LNCAP (cell line): Measurements from ENCODE around the gene KIFC1.

ENCODE experiments used
- TF ChIP-seq, protein P1 (sequence below): fragments of 450-650 bp; IDR thresholded peaks from 2 replicates; pipeline ENCODE4 v1.5.1; 2017; ENCODE audit warnings: mild to moderate bottlenecking

The KIFC1 gene

DNA sequence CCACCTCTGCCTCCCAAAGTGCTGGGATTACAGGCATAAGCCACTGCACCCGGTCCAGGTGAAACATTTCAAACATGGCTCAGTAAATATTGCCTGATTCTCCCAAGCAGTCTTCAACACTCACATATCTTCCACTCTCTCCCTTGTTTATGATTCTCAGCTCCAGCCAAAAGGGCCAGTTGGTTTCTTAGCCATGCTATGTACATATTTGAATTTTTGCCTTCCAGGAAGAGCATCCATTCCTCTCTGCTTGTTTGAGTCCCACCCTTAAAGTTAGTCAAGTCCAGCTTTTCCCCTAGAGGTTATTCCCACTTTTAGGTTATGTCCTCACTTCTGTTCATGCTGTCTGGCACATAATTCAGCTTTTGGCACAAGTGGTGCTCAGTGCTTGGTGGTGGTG lies 5.9 kb downstream of the KIFC1 start:
- TF ChIP-seq, protein P1, sequence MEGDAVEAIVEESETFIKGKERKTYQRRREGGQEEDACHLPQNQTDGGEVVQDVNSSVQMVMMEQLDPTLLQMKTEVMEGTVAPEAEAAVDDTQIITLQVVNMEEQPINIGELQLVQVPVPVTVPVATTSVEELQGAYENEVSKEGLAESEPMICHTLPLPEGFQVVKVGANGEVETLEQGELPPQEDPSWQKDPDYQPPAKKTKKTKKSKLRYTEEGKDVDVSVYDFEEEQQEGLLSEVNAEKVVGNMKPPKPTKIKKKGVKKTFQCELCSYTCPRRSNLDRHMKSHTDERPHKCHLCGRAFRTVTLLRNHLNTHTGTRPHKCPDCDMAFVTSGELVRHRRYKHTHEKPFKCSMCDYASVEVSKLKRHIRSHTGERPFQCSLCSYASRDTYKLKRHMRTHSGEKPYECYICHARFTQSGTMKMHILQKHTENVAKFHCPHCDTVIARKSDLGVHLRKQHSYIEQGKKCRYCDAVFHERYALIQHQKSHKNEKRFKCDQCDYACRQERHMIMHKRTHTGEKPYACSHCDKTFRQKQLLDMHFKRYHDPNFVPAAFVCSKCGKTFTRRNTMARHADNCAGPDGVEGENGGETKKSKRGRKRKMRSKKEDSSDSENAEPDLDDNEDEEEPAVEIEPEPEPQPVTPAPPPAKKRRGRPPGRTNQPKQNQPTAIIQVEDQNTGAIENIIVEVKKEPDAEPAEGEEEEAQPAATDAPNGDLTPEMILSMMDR = no peak

DNA sequence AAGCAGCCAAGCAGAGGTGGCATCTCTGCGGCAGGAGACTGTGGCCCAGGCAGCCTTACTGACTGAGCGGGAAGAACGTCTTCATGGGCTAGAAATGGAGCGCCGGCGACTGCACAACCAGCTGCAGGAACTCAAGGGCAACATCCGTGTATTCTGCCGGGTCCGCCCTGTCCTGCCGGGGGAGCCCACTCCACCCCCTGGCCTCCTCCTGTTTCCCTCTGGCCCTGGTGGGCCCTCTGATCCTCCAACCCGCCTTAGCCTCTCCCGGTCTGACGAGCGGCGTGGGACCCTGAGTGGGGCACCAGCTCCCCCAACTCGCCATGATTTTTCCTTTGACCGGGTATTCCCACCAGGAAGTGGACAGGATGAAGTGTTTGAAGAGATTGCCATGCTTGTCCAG lies 13.3 kb downstream of the KIFC1 start:
- TF ChIP-seq, protein P1 = no peak

DNA sequence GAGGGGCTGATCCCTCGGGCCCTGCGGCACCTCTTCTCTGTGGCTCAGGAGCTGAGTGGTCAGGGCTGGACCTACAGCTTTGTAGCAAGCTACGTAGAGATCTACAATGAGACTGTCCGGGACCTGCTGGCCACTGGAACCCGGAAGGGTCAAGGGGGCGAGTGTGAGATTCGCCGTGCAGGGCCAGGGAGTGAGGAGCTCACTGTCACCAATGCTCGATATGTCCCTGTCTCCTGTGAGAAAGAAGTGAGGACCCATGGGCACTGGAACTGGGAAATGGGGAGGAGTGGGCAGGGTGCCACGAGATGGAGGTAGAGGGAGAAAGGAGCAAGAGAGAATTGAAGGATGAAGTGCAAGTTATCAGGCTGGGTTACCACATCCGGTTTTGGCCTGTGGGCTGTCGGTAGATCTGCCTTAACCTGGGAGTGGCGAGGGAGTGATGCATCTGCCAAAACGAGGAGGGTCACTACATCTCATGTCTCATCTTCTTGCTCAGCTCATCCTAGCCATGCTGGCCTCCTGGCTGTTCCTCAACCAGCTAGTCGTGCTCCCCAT lies 13.8 kb downstream of the KIFC1 start:
- TF ChIP-seq, protein P1 = no peak

DNA sequence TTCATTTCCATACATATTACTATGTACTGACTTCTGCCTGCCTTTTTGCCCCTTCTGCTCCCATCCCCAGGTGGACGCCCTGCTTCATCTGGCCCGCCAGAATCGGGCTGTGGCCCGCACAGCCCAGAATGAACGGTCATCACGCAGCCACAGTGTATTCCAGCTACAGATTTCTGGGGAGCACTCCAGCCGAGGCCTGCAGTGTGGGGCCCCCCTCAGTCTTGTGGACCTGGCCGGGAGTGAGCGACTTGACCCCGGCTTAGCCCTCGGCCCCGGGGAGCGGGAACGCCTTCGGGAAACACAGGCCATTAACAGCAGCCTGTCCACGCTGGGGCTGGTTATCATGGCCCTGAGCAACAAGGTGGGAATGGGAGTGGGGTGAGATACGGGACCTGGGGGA lies 14.5 kb downstream of the KIFC1 start:
- TF ChIP-seq, protein P1 = no peak

DNA sequence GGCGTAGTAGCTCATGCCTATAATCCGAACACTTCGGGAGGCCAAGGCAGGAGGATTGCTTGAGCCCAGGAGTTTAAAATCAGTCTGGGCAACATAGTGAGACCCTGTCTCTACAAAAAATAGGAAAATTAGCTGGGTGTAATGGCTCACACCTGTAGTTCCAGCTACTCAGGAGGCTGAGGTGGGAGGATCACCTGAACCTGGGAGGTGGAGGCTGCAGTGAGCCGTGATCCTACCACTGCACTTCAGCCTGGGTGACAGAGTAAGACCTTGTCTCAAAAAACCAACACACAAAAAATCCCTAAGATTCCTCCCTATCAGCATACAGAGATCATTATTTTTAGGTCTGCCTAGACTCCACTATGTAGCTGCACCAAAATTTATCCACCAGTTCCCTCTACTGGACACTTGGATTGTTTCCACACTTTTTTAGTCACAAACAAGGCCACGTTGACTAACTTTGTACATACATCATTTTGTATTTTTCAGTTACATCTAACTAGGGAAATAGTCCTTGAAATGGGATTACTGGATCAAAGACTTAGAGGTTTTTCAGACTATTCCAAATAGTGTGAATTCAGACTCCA lies 15.6 kb downstream of the KIFC1 start:
- TF ChIP-seq, protein P1 = no peak

DNA sequence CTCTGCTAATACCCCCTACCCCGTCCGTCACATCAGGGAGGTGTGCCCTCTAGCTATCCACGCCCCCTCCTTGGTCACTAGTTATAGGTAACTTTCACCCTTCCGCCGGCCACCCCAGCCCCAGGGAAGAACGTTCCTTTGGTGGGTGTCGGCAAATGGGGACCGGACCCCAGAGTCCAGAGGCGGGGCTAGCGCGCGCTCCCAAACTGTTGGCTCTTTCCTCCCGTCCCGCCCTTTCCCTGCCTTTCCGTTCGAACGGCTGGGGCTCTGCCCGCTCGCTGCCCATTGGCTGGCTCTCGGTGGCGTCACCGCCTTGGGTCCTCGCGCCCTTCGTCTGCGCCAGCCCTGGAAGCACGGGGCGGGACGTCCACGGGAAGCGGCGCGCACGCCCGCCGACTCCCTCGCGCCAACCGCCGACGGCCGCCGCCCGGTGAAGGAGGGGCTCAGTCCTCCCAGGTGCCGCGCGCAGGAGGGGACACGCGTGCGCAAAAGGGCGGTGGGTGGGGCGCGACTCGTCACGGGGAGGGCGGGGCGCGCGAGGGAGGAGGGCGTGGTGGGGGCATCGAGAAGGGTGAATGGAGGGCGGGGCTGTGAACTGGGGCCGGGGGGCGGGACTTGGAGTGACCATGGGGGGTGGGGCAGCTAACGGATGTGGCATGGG lies 18.6 kb downstream of the KIFC1 start:
- TF ChIP-seq, protein P1 = no peak

DNA sequence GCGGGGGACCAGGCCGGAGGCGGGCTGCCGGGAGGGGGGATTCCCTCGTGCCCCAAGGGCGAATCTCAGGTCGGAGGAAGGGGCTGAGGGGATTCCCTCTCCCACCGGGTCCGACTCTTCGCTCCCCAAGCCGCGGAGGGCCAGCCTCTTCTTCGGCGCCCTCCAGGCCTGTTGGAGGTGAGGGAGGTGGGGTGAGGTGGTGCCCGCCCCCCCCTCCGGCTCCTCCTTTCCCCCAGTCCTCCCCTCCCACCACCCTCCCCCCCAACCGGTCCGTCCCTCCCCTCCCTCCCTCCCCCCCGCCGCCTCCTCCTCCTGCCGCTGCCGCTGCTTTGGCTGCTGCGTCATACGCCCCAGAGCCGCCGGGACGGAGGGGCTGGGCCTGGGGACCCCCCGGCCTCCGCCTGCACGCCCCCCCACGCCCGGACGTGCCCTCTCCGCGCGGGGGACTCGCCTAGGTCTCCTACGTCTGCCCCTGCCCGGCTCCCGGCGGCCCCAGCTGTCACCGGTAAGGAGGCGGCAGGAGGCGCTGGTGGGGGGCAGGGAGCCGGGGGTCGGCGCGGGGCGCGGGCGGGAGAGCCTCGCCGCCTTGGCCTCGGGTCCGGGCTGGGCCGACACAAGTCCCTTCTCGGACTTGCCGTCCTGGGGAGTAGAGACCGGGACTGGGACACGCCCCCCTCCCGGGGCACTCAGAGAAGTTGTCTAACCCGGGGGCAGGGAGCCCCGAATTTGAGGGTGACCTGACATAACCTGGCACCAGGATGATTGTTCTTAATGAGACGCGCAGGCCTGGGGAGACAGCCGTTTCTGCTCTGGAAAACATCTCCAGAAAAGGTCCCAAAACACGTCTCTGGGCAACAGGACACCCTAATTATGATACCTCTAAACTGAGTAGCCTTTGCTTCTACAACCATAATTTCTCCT lies 19.3 kb downstream of the KIFC1 start, which contains the start of gene PHF1:
Gene PHF1, plus strand, starts transcription at position 304 of the 921 bp plus-strand sequence. CDS start 1,250 bp downstream, outside the sequence.
- TF ChIP-seq, protein P1 = no peak
